HepG2 (cell line): ENCODE results near the gene NRG3. TPM values are rescaled to one million over a fixed set of nuclear protein-coding genes. Genes with fewer than 3 reads are reported as not detected.

Experiments
- ATAC-seq: fragments of 200-7000 bp; cut with Tn5 transposase; 3 replicates; pipeline ENCODE4 v1.9.1; 2020; ENCODE audit warnings: mild to moderate bottlenecking, moderate library complexity
- BruUV-seq: library from RNA; stranded (reverse); fragments of 400-500 nt; replicated peaks from 2 replicates; lab custom pipeline; 2021; lab: Mats Ljungman, UMichigan
- CTCF ChIA-PET: fragments of 300-600 bp; formaldehyde crosslinking; extraction: SDS; loops from one replicate; lab custom pipeline; 2021; ENCODE audit warnings: low total read pairs, inconsistent platforms, low intra/inter-chr PET ratio; lab: Yijun Ruan, JAX
- POLR2A ChIA-PET: fragments of 350-600 bp; sonication (Branson Sonifier 250); formaldehyde crosslinking; loops from one replicate; lab custom pipeline; 2020; ENCODE audit warnings: antibody characterized with exemption, inconsistent platforms; lab: Yijun Ruan, JAX
- DNase-seq: peaks from one replicate; pipeline ENCODE4 v3.0.0-alpha.2; 2015; ENCODE audit warnings: low spot score
- FAIRE-seq: peaks from 3 replicates; lab custom pipeline; 2011; peaks lifted over from hg19 to GRCh38; lab: Jason Lieb, UNC
- H2AFZ ChIP-seq: one replicate; pipeline ENCODE4 v1.6.1; 2011; ENCODE audit warnings: low read length, inconsistent platforms
- H3K27ac ChIP-seq: fragments of 300-600 bp; 3 replicates; pipeline ENCODE4 v1.8.0; 2011; ENCODE audit warnings: mixed run types, mild to moderate bottlenecking, mixed read lengths, low read length, inconsistent platforms; ENCODE audit not compliant: insufficient read depth; ENCODE audit errors: extremely low read length
- H3K27me3 ChIP-seq, 2 experiments: fragments of 200-600 bp in 1 of 2; 2 replicates in 1 of 2; 3 replicates in 1 of 2; pipeline versions ENCODE4 v1.6.0 to v1.8.0; 2011; ENCODE audit warnings: low read length in 2 of 2, mild to moderate bottlenecking in 2 of 2, moderate library complexity in 2 of 2, inconsistent platforms in 1 of 2; ENCODE audit not compliant: insufficient read depth in 2 of 2, control insufficient read depth in 1 of 2
- H3K36me3 ChIP-seq, 2 experiments: fragments of 200-600 bp in 1 of 2; replicated peaks in 1 of 2; 2 replicates in 1 of 2; 3 replicates in 1 of 2; pipeline versions ENCODE4 v1.5.1 to v1.8.0; 2011; ENCODE audit warnings: low read length in 2 of 2, inconsistent platforms in 1 of 2; ENCODE audit not compliant: insufficient read depth in 2 of 2, control insufficient read depth in 1 of 2
- H3K4me1 ChIP-seq: 2 replicates; pipeline ENCODE4 v1.5.1; 2012; ENCODE audit warnings: low read length, inconsistent platforms; ENCODE audit not compliant: insufficient read depth
- H3K4me2 ChIP-seq: 2 replicates; pipeline ENCODE4 v1.6.0; 2011; ENCODE audit warnings: low read depth, low read length, inconsistent platforms
- H3K4me3 ChIP-seq, 3 experiments: fragments of 200-600 bp in 1 of 3; sonication (generic), shearing (Covaris generic) in 1 of 3; replicated peaks in 1 of 3; 2 replicates each; pipeline ENCODE4 v1.5.1; 2011 to 2016; ENCODE audit warnings: low read length in 3 of 3, inconsistent platforms in 2 of 3, low read depth in 2 of 3, mild to moderate bottlenecking in 2 of 3, control low read depth in 1 of 3, mixed read lengths in 1 of 3; ENCODE audit not compliant: insufficient read depth in 1 of 3
- H3K79me2 ChIP-seq: one replicate; pipeline ENCODE4 v1.6.1; 2011; ENCODE audit warnings: low read length, inconsistent platforms; ENCODE audit not compliant: insufficient read depth
- H3K9ac ChIP-seq: 2 replicates; pipeline ENCODE4 v1.6.0; 2011; ENCODE audit warnings: mild to moderate bottlenecking, low read depth, low read length, inconsistent platforms; ENCODE audit not compliant: insufficient read depth
- H3K9me3 ChIP-seq: 2 replicates; pipeline ENCODE4 v1.5.1; 2012; ENCODE audit warnings: mild to moderate bottlenecking, low read length
- H4K20me1 ChIP-seq: 2 replicates; pipeline ENCODE4 v1.6.0; 2011; ENCODE audit warnings: inconsistent platforms, mild to moderate bottlenecking, low read length, moderate library complexity; ENCODE audit not compliant: insufficient read depth
- AGO1 ChIP-seq: fragments of 200-400 bp; formaldehyde crosslinking; IDR thresholded peaks from 2 replicates; pipeline ENCODE4 v1.6.1; 2017; ENCODE audit warnings: mild to moderate bottlenecking, low read depth, low read length, moderate library complexity; ENCODE audit not compliant: poor library complexity, severe bottlenecking
- ASH2L ChIP-seq: fragments of 300-600, 200-600 bp; sonication (generic); IDR thresholded peaks from 2 replicates; pipeline ENCODE4 v1.7.0; 2017; ENCODE audit warnings: low read depth, mild to moderate bottlenecking, moderate library complexity, mixed read lengths, low read length; ENCODE audit not compliant: insufficient read length
- GTF3A ChIP-seq: sonication (generic); formaldehyde crosslinking; conservative IDR thresholded peaks from 2 replicates; pipeline ENCODE4 v1.4.0; 2020; ENCODE audit warnings: mild to moderate bottlenecking, missing genetic modification reagents
- MAF1 ChIP-seq: sonication (generic); formaldehyde crosslinking; IDR thresholded peaks from 2 replicates; pipeline ENCODE4 v1.5.0; 2020; ENCODE audit warnings: missing genetic modification reagents, borderline replicate concordance
- SMYD3 ChIP-seq: sonication (generic); formaldehyde crosslinking; IDR thresholded peaks from 2 replicates; pipeline ENCODE4 v1.8.1; 2023; ENCODE audit warnings: mild to moderate bottlenecking, missing genetic modification reagents
- SNAPC2 ChIP-seq: sonication (generic); formaldehyde crosslinking; IDR thresholded peaks from 2 replicates; pipeline ENCODE4 v1.8.1; 2022; ENCODE audit warnings: mild to moderate bottlenecking, missing genetic modification reagents
- TFE3 ChIP-seq: IDR thresholded peaks from 2 replicates; pipeline ENCODE4 v1.6.1; 2016
- TSC22D2 ChIP-seq: sonication (generic); formaldehyde crosslinking; IDR thresholded peaks from 2 replicates; pipeline ENCODE4 v1.5.1; 2020; ENCODE audit warnings: missing genetic modification reagents, mild to moderate bottlenecking, borderline replicate concordance
- XRCC5 ChIP-seq: fragments of 200-400 bp; formaldehyde crosslinking; optimal IDR thresholded peaks from 2 replicates; pipeline ENCODE3; 2017; ENCODE audit warnings: mild to moderate bottlenecking, low read length
- ZBTB37 ChIP-seq: sonication (generic); formaldehyde crosslinking; IDR thresholded peaks from 2 replicates; pipeline ENCODE4 v1.4.0; 2020; ENCODE audit warnings: mild to moderate bottlenecking, missing genetic modification reagents
- ZNF331 ChIP-seq: sonication (generic); formaldehyde crosslinking; IDR thresholded peaks from 2 replicates; pipeline ENCODE4 v1.4.0; 2020; ENCODE audit warnings: missing genetic modification reagents
- ZNF691 ChIP-seq: sonication (generic); formaldehyde crosslinking; IDR thresholded peaks from 2 replicates; pipeline ENCODE4 v1.4.0; 2020; ENCODE audit warnings: missing genetic modification reagents, low read depth, mild to moderate bottlenecking, borderline replicate concordance
- ZNF839 ChIP-seq: sonication (generic); formaldehyde crosslinking; IDR thresholded peaks from 2 replicates; pipeline ENCODE4 v1.4.0; 2020; ENCODE audit warnings: missing genetic modification reagents, mild to moderate bottlenecking, borderline replicate concordance
- ZSCAN9 ChIP-seq: IDR thresholded peaks from 2 replicates; pipeline ENCODE4 v1.6.1; 2016; ENCODE audit warnings: borderline replicate concordance
- WGBS: methylation state at CpG from one replicate; pipeline ENCODE4 v1.1.6; 2017; ENCODE audit warnings: low lambda C conversion rate; 5-methylcytosine and 5-hydroxymethylcytosine counted together
- in situ Hi-C: cut with HindIII; loops from 2 replicates; pipeline ENCODE4 v1.10.0; 2017; ENCODE audit warnings: low pct_unique_long_range_greater_than_20kb; ENCODE audit not compliant: extremely low pct_ligation_motif_present
- intact Hi-C: fragments of 100-400 bp; cut with micrococcal nuclease; formaldehyde crosslinking; loops from one replicate; pipeline ENCODE4 v1.10.0; 2022; ENCODE audit not compliant: unreplicated experiment
- polyA plus RNA-seq, 8 experiments: library from polyadenylated mRNA; depleted of rRNA in 3 of 8; stranded (reverse) in 7 of 8; unstranded in 1 of 8; fragments of >200 nt; fragmentation: Illumina TruSeq in 4 of 8; extraction: Trizol in 4 of 8; gene quantifications; 2 replicates each; pipeline versions ENCODE4 v1.2.1 to v1.2.3, GENCODE V29; 2011 to 2016; ENCODE audit warnings: low read depth in 4 of 8, missing spikeins in 1 of 8, mixed read lengths in 1 of 8; ENCODE audit not compliant: insufficient read depth in 1 of 8
- total RNA-seq, 5 experiments: library from RNA; depleted of rRNA; stranded (reverse); fragments of >200 nt; fragmentation: Illumina TruSeq; extraction: Trizol; gene quantifications; 2 replicates each; pipeline ENCODE4 v1.2.3, GENCODE V29; 2016; ENCODE audit warnings: low read depth in 1 of 5

Gene NRG3
- total and polyA plus RNA-seq, 2 of the 13 experiments (the other 11 are each of a cell fraction or from before 2014, with no cell fraction given) = not detected

GRCh38 chr10:81886939-81887338 lies 11.9 kb downstream of the NRG3 start (continued):
- no peak for TF ChIP-seq TFE3
- TF ChIP-seq MAF1 (CRISPR knock-in tag) = no peak
- TF ChIP-seq, all 625 proteins: peak for 2

- Histone ChIP-seq H3K27ac (no peak overlapping the region), H3K36me3 (no peaks in the 10 kb centered on the region), H3K9ac (no peak overlapping the region), H3K4me1 (no peaks in the 10 kb centered on the region), H4K20me1 (no peaks in the 10 kb centered on the region), H3K9me3 (peaks cover 21% of the 10 kb centered on the region), H3K4me3 (no peak overlapping the region), H2AFZ (no peak overlapping the region), H3K27me3 (no peaks in the 10 kb centered on the region), H3K79me2 (no peaks in the 10 kb centered on the region), H3K4me2 (no peak overlapping the region)
- ATAC-seq (no peak), DNase-seq (no peak), FAIRE-seq (no peak)
- ChIA-PET POLR2A (no interaction called here), CTCF (no interaction called here)
- intact Hi-C loops (no loop called here), in situ Hi-C loops (no loop called here)
- BruUV-seq = no TSS peak
- 15% methylated on average over 6 of the region's 7 CpGs for WGBS
- no peak for TF ChIP-seq TSC22D2 (CRISPR knock-in tag)
- no peak for TF ChIP-seq TFE3
- no peak for TF ChIP-seq ZNF839
- no peak for TF ChIP-seq ASH2L
- no peak for TF ChIP-seq XRCC5
- no peak for TF ChIP-seq ZNF691 (CRISPR knock-in tag)
- TF ChIP-seq SMYD3 = no peak
- no peak for TF ChIP-seq ZNF331
- TF ChIP-seq ZSCAN9 (CRISPR knock-in tag) = no peak
- no peak for TF ChIP-seq AGO1
- no peak for TF ChIP-seq ZBTB37 (CRISPR knock-in tag)
- TF ChIP-seq SNAPC2 = no peak
- TF ChIP-seq GTF3A (CRISPR knock-in tag) = no peak
These were observed 14.3 kb downstream of the NRG3 start for GRCh38 chr10:81889181-81889769.
